OCI-LY1 (cell line): Measurements from ENCODE around the gene HSD11B1L.

Experiments
- H2AFZ ChIP-seq: fragments of 200-600 bp; sonication (generic), shearing (Covaris generic); 2 replicates; pipeline ENCODE4 v1.6.0; 2014; ENCODE audit warnings: antibody characterized with exemption, mild to moderate bottlenecking, low read length
- H3F3A ChIP-seq: fragments of 200-600 bp; sonication (generic), shearing (Covaris generic); 2 replicates; pipeline ENCODE4 v1.6.0; 2014; ENCODE audit warnings: mild to moderate bottlenecking, antibody characterized with exemption, low read length, moderate library complexity; ENCODE audit not compliant: insufficient read depth
- H3K27ac ChIP-seq: fragments of 200-600 bp; sonication (generic); 2 replicates; pipeline ENCODE4 v1.5.1; 2014; ENCODE audit warnings: low read length, mixed run types, mild to moderate bottlenecking, low read depth; ENCODE audit not compliant: poor library complexity, severe bottlenecking
- H3K27me3 ChIP-seq: fragments of 200-600 bp; sonication (generic); 2 replicates; pipeline ENCODE4 v1.6.0; 2014; ENCODE audit warnings: antibody characterized with exemption, mild to moderate bottlenecking, low read length, moderate library complexity; ENCODE audit not compliant: insufficient read depth
- H3K36me3 ChIP-seq: fragments of 200-600 bp; sonication (generic); 2 replicates; pipeline ENCODE4 v1.6.1; 2014; ENCODE audit warnings: mild to moderate bottlenecking, antibody characterized with exemption, low read length, moderate library complexity, mixed read lengths; ENCODE audit not compliant: insufficient read depth
- H3K4me1 ChIP-seq: fragments of 200-600 bp; sonication (generic); 2 replicates; pipeline ENCODE4 v1.5.1; 2014; ENCODE audit warnings: mild to moderate bottlenecking, low read length, moderate library complexity; ENCODE audit not compliant: insufficient read depth, severe bottlenecking
- H3K4me2 ChIP-seq: fragments of 200-600 bp; sonication (generic), shearing (Covaris generic); 2 replicates; pipeline ENCODE4 v1.6.1; 2014; ENCODE audit warnings: low read length
- H3K4me3 ChIP-seq: fragments of 200-600 bp; sonication (generic); 2 replicates; pipeline ENCODE4 v1.5.1; 2014; ENCODE audit warnings: low read length, low read depth, mild to moderate bottlenecking, mixed read lengths; ENCODE audit not compliant: poor library complexity, severe bottlenecking
- H3K79me2 ChIP-seq: fragments of 200-600 bp; shearing (Covaris generic); 2 replicates; pipeline ENCODE4 v1.6.1; 2016; ENCODE audit warnings: mixed run types, low read length, mixed read lengths; ENCODE audit not compliant: insufficient read depth
- H3K9ac ChIP-seq: fragments of 200-600 bp; sonication (generic), shearing (Covaris generic); 2 replicates; pipeline ENCODE4 v1.6.1; 2014; ENCODE audit warnings: mild to moderate bottlenecking, low read length, mixed read lengths
- H3K9me2 ChIP-seq: fragments of 200-600 bp; sonication (generic), shearing (Covaris generic); 2 replicates; pipeline ENCODE4 v1.6.1; 2014; ENCODE audit warnings: low read depth, mild to moderate bottlenecking, low read length, mixed read lengths
- H3K9me3 ChIP-seq: fragments of 200-600 bp; shearing (Covaris generic); 2 replicates; pipeline ENCODE4 v1.6.1; 2014; ENCODE audit warnings: low read length, mixed read lengths
- H4K20me1 ChIP-seq: fragments of 200-600 bp; sonication (generic), shearing (Covaris generic); 2 replicates; pipeline ENCODE4 v1.6.0; 2016; ENCODE audit warnings: mild to moderate bottlenecking, low read length; ENCODE audit not compliant: insufficient read depth
- EZH2 ChIP-seq: fragments of 200-600 bp; sonication (generic), shearing (Covaris generic); IDR thresholded peaks from 2 replicates; pipeline ENCODE4 v1.8.0; 2017; ENCODE audit warnings: borderline replicate concordance, mixed run types, mild to moderate bottlenecking, antibody characterized with exemption, low read length, moderate library complexity, mixed read lengths
- TF ChIP-seq, protein P1 (sequence below): fragments of 200-600 bp; sonication (generic), shearing (Covaris generic); IDR thresholded peaks from 2 replicates; pipeline ENCODE4 v1.5.1; 2017; ENCODE audit warnings: mild to moderate bottlenecking, antibody characterized with exemption, low read length, moderate library complexity, mixed read lengths

The HSD11B1L gene

GRCh38 chr19:5674714-5675113, 6.1 kb upstream of the HSD11B1L start:
- H3K36me3 ChIP-seq = peaks cover 36% of the 10 kb centered on the region
- no peaks in the 10 kb centered on the region for H3K9me2 ChIP-seq
- H3F3A ChIP-seq = no peaks in the 10 kb centered on the region
- TF ChIP-seq, protein P1, sequence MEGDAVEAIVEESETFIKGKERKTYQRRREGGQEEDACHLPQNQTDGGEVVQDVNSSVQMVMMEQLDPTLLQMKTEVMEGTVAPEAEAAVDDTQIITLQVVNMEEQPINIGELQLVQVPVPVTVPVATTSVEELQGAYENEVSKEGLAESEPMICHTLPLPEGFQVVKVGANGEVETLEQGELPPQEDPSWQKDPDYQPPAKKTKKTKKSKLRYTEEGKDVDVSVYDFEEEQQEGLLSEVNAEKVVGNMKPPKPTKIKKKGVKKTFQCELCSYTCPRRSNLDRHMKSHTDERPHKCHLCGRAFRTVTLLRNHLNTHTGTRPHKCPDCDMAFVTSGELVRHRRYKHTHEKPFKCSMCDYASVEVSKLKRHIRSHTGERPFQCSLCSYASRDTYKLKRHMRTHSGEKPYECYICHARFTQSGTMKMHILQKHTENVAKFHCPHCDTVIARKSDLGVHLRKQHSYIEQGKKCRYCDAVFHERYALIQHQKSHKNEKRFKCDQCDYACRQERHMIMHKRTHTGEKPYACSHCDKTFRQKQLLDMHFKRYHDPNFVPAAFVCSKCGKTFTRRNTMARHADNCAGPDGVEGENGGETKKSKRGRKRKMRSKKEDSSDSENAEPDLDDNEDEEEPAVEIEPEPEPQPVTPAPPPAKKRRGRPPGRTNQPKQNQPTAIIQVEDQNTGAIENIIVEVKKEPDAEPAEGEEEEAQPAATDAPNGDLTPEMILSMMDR = no peak
- no peak for TF ChIP-seq EZH2
- H3K79me2 ChIP-seq = no peaks in the 10 kb centered on the region
- no peaks in the 10 kb centered on the region for H3K9me3 ChIP-seq
- no peak overlapping the region for H3K4me3 ChIP-seq
- no peak overlapping the region for H3K9ac ChIP-seq
- no peak overlapping the region for H3K4me2 ChIP-seq
- H2AFZ ChIP-seq = no peak overlapping the region
- no peaks in the 10 kb centered on the region for H3K27me3 ChIP-seq
- H3K4me1 ChIP-seq = peaks cover 12% of the 10 kb centered on the region
- no peaks in the 10 kb centered on the region for H4K20me1 ChIP-seq
- H3K27ac ChIP-seq = no peak overlapping the region

DNA sequence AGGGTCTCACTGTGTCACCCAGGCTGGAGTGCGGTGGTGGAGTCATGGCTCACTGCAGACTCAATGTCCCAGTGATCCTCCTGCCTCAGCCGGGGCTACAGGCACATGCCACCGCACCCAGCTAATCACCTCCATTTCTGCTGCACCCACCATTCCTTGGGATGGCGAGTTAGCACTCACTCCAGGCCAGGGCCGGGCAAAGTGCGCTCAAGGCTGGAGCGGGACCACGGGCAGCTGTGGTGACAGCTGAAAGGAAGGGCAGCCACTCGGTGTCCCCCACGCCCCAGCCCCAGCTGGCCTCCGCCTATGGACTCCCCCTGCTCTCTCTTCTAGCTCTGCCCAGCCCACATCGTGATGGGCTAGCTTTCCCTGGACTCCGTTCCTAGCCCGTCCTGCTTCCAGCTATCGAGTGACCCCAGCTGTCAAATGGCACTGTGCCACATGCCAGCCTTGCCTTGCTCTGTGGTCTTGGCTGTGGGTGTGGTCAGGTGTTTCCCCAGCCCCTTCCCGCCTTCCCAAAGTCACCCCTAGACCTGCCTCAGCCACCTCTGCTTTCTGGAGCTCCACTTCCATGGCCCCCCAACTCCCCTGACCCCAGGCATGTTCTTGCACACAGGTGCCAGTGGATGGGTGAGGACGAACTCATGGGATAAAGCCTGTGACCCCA, 4.6 kb upstream of the HSD11B1L start:
- peaks cover 24% of the 10 kb centered on the region for H3K36me3 ChIP-seq
- H3K9me3 ChIP-seq = no peaks in the 10 kb centered on the region
- no peak overlapping the region for H2AFZ ChIP-seq
- H3K9me2 ChIP-seq = no peaks in the 10 kb centered on the region
- no peak overlapping the region for H3K4me2 ChIP-seq
- no peak overlapping the region for H3K27ac ChIP-seq
- no peak overlapping the region for H3K4me3 ChIP-seq
- H3K9ac ChIP-seq = no peak overlapping the region
- no peaks in the 10 kb centered on the region for H3K27me3 ChIP-seq
- H3K79me2 ChIP-seq = no peaks in the 10 kb centered on the region
- TF ChIP-seq, protein P1 = no peak
- no peak for TF ChIP-seq EZH2
- H4K20me1 ChIP-seq = no peaks in the 10 kb centered on the region
- H3F3A ChIP-seq = no peaks in the 10 kb centered on the region
- H3K4me1 ChIP-seq = peaks cover 13% of the 10 kb centered on the region

GRCh38 chr19:5676772-5677105, 4.1 kb upstream of the HSD11B1L start:
- Histone ChIP-seq H3K27ac (no peak overlapping the region), H3K9me2 (no peaks in the 10 kb centered on the region), H3K79me2 (no peaks in the 10 kb centered on the region), H3F3A (no peaks in the 10 kb centered on the region), H4K20me1 (no peaks in the 10 kb centered on the region), H3K4me2 (no peak overlapping the region), H3K4me3 (no peak overlapping the region), H2AFZ (no peak overlapping the region), H3K36me3 (peaks cover 19% of the 10 kb centered on the region), H3K4me1 (peaks cover 14% of the 10 kb centered on the region), H3K27me3 (no peaks in the 10 kb centered on the region), H3K9ac (no peak overlapping the region), H3K9me3 (no peaks in the 10 kb centered on the region)
- TF ChIP-seq, protein P1 = no peak
- TF ChIP-seq EZH2 = no peak
